HepG2 (cell line): ENCODE results near the gene UTP15. TPM values are rescaled to one million over a fixed set of nuclear protein-coding genes. Genes with fewer than 3 reads are reported as not detected.

Experiments used
- ARNT2 ChIP-seq: sonication (generic); formaldehyde crosslinking; IDR thresholded peaks from 2 replicates; pipeline ENCODE4 v1.8.0; 2022; ENCODE audit warnings: mild to moderate bottlenecking, low read depth, missing genetic modification reagents, moderate library complexity
- BCL6 ChIP-seq: IDR thresholded peaks from 2 replicates; pipeline ENCODE4 v1.6.1; 2016; ENCODE audit warnings: missing genetic modification reagents, missing compliant biosample characterization
- FOXO4 ChIP-seq: sonication (generic); formaldehyde crosslinking; conservative IDR thresholded peaks from 2 replicates; pipeline ENCODE4 v1.8.1; 2023; ENCODE audit warnings: missing genetic modification reagents
- GABPA ChIP-seq, 2 experiments: IDR thresholded peaks; 2 replicates each; pipeline ENCODE4 v1.6.1; 2011 to 2016; ENCODE audit warnings: low read depth in 2 of 2, low read length in 1 of 2, missing biosample characterization in 1 of 2, missing genetic modification characterization in 1 of 2
- ISX ChIP-seq: sonication (generic); formaldehyde crosslinking; conservative IDR thresholded peaks from 2 replicates; pipeline ENCODE4 v1.5.0; 2020; ENCODE audit warnings: missing genetic modification reagents
- JUND ChIP-seq: sonication (generic); formaldehyde crosslinking; IDR thresholded peaks from 2 replicates; pipeline ENCODE4 v1.8.0; 2022; ENCODE audit warnings: mild to moderate bottlenecking, missing genetic modification reagents
- KAT2B ChIP-seq: fragments of 150-350 bp; IDR thresholded peaks from 2 replicates; pipeline ENCODE4 v1.6.1; 2014; ENCODE audit warnings: low read depth, low read length, borderline replicate concordance
- PLSCR1 ChIP-seq: sonication (generic); formaldehyde crosslinking; IDR thresholded peaks from 2 replicates; pipeline ENCODE4 v1.5.0; 2020; ENCODE audit warnings: missing genetic modification reagents, mild to moderate bottlenecking, borderline replicate concordance
- SIX4 ChIP-seq: sonication (generic); formaldehyde crosslinking; IDR thresholded peaks from 2 replicates; pipeline ENCODE4 v1.4.0; 2020; ENCODE audit warnings: missing genetic modification reagents
- SMC3 ChIP-seq: IDR thresholded peaks from 2 replicates; pipeline ENCODE4 v1.6.1; 2011; ENCODE audit warnings: low read length, improper control_type of control experiment
- SSRP1 ChIP-seq: IDR thresholded peaks from 2 replicates; pipeline ENCODE4 v1.6.1; 2016; ENCODE audit warnings: control low read depth
- TBP ChIP-seq: sonication (generic); formaldehyde crosslinking; IDR thresholded peaks from 2 replicates; pipeline ENCODE4 v1.5.0; 2020; ENCODE audit warnings: missing genetic modification reagents
- ZFP36 ChIP-seq: fragments of 150-350 bp; IDR thresholded peaks from 2 replicates; pipeline ENCODE4 v1.6.1; 2018; ENCODE audit warnings: borderline replicate concordance, low read length, low read depth; ENCODE audit not compliant: partially characterized antibody
- ZFYVE20 ChIP-seq: sonication (generic); formaldehyde crosslinking; IDR thresholded peaks from 2 replicates; pipeline ENCODE4 v1.8.0; 2023; ENCODE audit warnings: low read depth, mild to moderate bottlenecking, moderate library complexity, missing genetic modification reagents, borderline replicate concordance
- ZNF256 ChIP-seq: sonication (generic); formaldehyde crosslinking; conservative IDR thresholded peaks from 2 replicates; pipeline ENCODE4 v1.4.0; 2020; ENCODE audit warnings: missing genetic modification reagents
- ZNF263 ChIP-seq: sonication (generic); formaldehyde crosslinking; IDR thresholded peaks from 2 replicates; pipeline ENCODE4 v1.4.0; 2020; ENCODE audit warnings: missing genetic modification reagents
- ZNF274 ChIP-seq: sonication (generic); formaldehyde crosslinking; IDR thresholded peaks from 2 replicates; pipeline ENCODE4 v1.5.1; 2020; ENCODE audit warnings: mild to moderate bottlenecking, missing genetic modification reagents
- ZNF33B ChIP-seq: sonication (generic); formaldehyde crosslinking; IDR thresholded peaks from 2 replicates; pipeline ENCODE4 v1.5.1; 2020; ENCODE audit warnings: mild to moderate bottlenecking, missing genetic modification reagents
- ZNF572 ChIP-seq: sonication (generic); formaldehyde crosslinking; IDR thresholded peaks from 2 replicates; pipeline ENCODE4 v1.5.1; 2020; ENCODE audit warnings: mild to moderate bottlenecking, missing genetic modification reagents
- ZNF576 ChIP-seq: sonication (generic); formaldehyde crosslinking; IDR thresholded peaks from 2 replicates; pipeline ENCODE4 v1.4.0; 2020; ENCODE audit warnings: mild to moderate bottlenecking, missing genetic modification reagents
- ZNF644 ChIP-seq: IDR thresholded peaks from 2 replicates; pipeline ENCODE4 v1.6.1; 2016; ENCODE audit warnings: low read depth
- ZNF720 ChIP-seq: sonication (generic); formaldehyde crosslinking; IDR thresholded peaks from 2 replicates; pipeline ENCODE4 v1.4.0; 2020; ENCODE audit warnings: missing genetic modification reagents
- polyA plus RNA-seq, 8 experiments: library from polyadenylated mRNA; depleted of rRNA in 3 of 8; stranded (reverse) in 7 of 8; unstranded in 1 of 8; fragments of >200 nt; fragmentation: Illumina TruSeq in 4 of 8; extraction: Trizol in 4 of 8; gene quantifications; 2 replicates each; pipeline versions ENCODE4 v1.2.1 to v1.2.3, GENCODE V29; 2011 to 2016; ENCODE audit warnings: low read depth in 4 of 8, missing spikeins in 1 of 8, mixed read lengths in 1 of 8; ENCODE audit not compliant: insufficient read depth in 1 of 8
- total RNA-seq, 5 experiments: library from RNA; depleted of rRNA; stranded (reverse); fragments of >200 nt; fragmentation: Illumina TruSeq; extraction: Trizol; gene quantifications; 2 replicates each; pipeline ENCODE4 v1.2.3, GENCODE V29; 2016; ENCODE audit warnings: low read depth in 1 of 5
- TF ChIP-seq, protein P1 (sequence below): IDR thresholded peaks from 2 replicates; pipeline ENCODE4 v1.6.1; 2016; ENCODE audit warnings: low read depth, control low read depth
- TF ChIP-seq, protein P2 (sequence below): sonication (generic); formaldehyde crosslinking; conservative IDR thresholded peaks from 2 replicates; pipeline ENCODE4 v1.8.0; 2022; ENCODE audit warnings: low read depth, missing genetic modification reagents

The UTP15 gene
- total and polyA plus RNA-seq, 2 of the 13 experiments (the other 11 are each of a cell fraction or from before 2014, with no cell fraction given), result 7.3 to 35.8 TPM

- TF ChIP-seq PLSCR1 (CRISPR knock-in tag) (no peak), ISX (CRISPR knock-in tag) (0 out of 2 replicates have a peak, but pooled peaks have one; percentile 17), BCL6 (CRISPR knock-in tag) (0 out of 2 replicates have a peak, but pooled peaks have one; percentile 9), SMC3 (no peak), ZFP36 (no peak), ZNF33B (CRISPR knock-in tag) (no peak), ZNF572 (CRISPR knock-in tag) (no peak), ZNF576 (CRISPR knock-in tag) (peak; percentile 59; the same call in 1 of the 2 replicates), TBP (peak; percentile 63; the same call in 1 of the 2 replicates), ARNT2 (CRISPR knock-in tag) (peak; percentile 41; the same call in 1 of the 2 replicates), ZNF256 (CRISPR knock-in tag) (no peak), FOXO4 (no peak), ZNF263 (CRISPR knock-in tag) (no peak; the same call in 1 of the 2 replicates), SIX4 (CRISPR knock-in tag) (0 out of 2 replicates have a peak, but pooled peaks have one; percentile 29), JUND (CRISPR knock-in tag) (peak; percentile 49; the same call in 1 of the 2 replicates), ZNF274 (CRISPR knock-in tag) (no peak), GABPA (IDR thresholded peaks at IDR 0.05; ENCODE audit: low read depth, low read length) (peak; percentile 62), GABPA (CRISPR knock-in tag; IDR thresholded peaks at IDR 0.05; ENCODE audit: low read depth) (peak; percentile 90), SSRP1 (CRISPR knock-in tag) (no peak), ZNF644 (CRISPR knock-in tag) (no peak), KAT2B (no peak), ZNF720 (CRISPR knock-in tag) (no peak), ZFYVE20 (CRISPR knock-in tag) (no peak)
- TF ChIP-seq, protein P1, sequence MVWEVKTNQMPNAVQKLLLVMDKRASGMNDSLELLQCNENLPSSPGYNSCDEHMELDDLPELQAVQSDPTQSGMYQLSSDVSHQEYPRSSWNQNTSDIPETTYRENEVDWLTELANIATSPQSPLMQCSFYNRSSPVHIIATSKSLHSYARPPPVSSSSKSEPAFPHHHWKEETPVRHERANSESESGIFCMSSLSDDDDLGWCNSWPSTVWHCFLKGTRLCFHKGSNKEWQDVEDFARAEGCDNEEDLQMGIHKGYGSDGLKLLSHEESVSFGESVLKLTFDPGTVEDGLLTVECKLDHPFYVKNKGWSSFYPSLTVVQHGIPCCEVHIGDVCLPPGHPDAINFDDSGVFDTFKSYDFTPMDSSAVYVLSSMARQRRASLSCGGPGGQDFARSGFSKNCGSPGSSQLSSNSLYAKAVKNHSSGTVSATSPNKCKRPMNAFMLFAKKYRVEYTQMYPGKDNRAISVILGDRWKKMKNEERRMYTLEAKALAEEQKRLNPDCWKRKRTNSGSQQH (CRISPR knock-in tag), result 0 out of 2 replicates have a peak, but pooled peaks have one; percentile 54
- TF ChIP-seq, protein P2, sequence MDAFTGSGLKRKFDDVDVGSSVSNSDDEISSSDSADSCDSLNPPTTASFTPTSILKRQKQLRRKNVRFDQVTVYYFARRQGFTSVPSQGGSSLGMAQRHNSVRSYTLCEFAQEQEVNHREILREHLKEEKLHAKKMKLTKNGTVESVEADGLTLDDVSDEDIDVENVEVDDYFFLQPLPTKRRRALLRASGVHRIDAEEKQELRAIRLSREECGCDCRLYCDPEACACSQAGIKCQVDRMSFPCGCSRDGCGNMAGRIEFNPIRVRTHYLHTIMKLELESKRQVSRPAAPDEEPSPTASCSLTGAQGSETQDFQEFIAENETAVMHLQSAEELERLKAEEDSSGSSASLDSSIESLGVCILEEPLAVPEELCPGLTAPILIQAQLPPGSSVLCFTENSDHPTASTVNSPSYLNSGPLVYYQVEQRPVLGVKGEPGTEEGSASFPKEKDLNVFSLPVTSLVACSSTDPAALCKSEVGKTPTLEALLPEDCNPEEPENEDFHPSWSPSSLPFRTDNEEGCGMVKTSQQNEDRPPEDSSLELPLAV (CRISPR knock-in tag), result no peak
Measured at GRCh38 chr5:73565139-73565968, at the start of gene UTP15, which contains the start of gene ANKRA2 (continued).
